Tongue (tissue), 2 donors: ENCODE results near the gene LCLAT1. TPM values are rescaled to one million over a fixed set of nuclear protein-coding genes. Genes with fewer than 3 reads are reported as not detected.
"Not testable (repeated sequence)": the region's sequence is repeated elsewhere in the genome, so short reads cannot be mapped to it uniquely, and the experiment has no call there.

Source experiments
- DNase-seq: peaks from one replicate; pipeline ENCODE4 v3.0.0-alpha.2; 2015
- total RNA-seq: library from RNA; depleted of rRNA; stranded (reverse); fragments of >200 nt; gene quantifications from one replicate; pipeline ENCODE4 v1.2.3, GENCODE V29; 2014

LCLAT1 gene
- total RNA-seq, 1 donor from 2014 or later = 20.0 TPM

DNA sequence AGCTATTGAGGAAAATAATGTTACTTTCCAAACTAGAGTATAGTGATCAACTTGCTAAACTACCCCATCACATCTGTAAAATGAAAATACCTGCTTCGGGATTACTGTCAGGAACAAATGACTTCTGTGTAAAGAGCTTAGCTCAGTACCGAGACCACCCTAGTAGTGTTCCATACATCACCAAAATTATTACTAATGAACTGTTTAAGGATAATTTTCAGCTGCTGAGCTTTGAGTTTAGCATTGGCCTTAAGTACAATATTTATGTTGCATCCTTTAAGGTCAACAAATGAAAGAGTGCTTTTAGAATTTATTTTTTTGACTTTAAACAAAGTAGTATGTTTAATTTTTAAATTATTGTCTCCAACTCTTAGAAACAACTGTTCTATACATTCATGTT is 144.1 kb downstream of the LCLAT1 start:
- DNase-seq = no peak

GRCh38 chr2:30601375-30601774 is 154.3 kb downstream of the LCLAT1 start:
- DNase-seq = no peak

DNA sequence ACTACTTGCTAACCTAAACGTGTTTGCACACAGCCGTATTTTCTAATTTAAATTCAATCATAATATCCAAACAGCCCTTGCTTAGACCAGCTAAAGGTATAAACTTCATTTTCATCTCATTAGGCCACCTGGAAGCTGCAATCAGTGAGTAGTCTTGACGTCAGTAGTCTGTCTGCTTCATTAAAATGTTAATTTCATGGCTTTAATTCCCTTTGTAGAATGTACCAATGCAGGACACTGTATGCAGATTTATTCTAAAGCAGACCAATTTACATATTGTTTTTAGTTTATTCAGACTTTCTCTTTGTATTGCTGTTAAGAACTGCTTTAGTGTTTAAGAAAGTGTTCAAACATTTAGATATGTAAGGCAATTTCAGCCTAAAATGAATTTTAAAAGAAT is 158.2 kb downstream of the LCLAT1 start:
- no peak for DNase-seq

GRCh38 chr2:30608643-30609042 is 161.6 kb downstream of the LCLAT1 start:
- DNase-seq = no peak

DNA sequence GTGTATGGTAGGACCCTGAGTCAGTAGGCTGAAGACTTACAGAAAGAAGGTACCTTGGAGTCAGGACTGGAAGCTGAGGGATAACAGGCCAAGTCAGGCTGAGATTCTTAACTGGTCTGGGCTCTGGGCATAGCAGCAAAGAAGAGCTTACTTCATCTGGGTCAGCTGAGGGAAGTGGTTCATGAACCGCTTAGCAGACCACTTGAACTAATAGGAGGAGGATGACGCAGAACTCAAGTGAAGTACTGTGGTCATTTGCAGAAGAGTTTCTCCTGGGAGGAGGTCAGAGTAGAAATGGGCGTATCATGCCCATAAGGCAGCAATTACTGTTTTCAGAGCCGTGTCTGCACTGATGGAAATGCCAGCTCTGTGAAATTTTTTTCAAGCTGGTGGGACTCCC is 164.5 kb downstream of the LCLAT1 start:
- peak; percentile 20 for DNase-seq

DNA sequence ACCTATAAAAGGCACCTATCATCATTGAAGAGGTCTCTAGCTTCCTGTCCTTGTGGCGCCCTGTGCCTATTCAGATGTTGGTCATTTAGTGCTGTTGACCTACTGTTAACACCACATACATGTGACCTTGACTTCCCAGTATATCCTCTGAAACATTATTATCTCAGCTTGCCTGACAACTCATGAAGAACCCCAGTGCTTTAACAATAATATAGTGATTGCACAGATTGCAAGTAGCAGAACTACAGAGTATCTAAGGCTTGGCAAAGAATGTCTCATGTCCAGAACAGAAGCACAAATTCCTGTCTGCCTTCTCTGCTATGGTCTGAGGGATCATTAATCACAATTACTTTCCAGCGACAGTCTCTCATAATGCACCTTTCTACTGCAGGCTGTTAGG is 165.3 kb downstream of the LCLAT1 start:
- DNase-seq = no peak

DNA sequence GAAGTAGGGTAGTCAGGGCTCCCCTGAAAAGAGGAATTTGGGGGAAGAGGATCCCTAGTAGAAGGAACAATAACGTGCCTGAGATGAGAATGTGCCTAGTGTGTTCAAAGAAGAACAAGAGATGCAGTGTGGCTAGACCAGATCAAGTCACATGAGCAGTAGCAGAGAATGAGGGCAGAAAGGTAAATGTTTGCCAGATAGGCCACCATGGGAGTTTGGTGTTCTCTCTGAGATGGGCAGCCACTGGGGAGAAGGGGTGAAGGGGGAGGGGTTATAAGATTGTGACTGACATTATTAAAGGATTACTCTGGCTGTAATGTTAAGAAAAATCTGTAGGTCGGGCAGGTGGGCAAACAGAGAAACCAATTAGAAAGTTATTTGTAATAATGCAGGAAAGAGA is 166.0 kb downstream of the LCLAT1 start:
- no peak for DNase-seq

- DNase-seq = not testable (repeated sequence)
These were observed 167.2 kb downstream of the LCLAT1 start for GRCh38 chr2:30614227-30614626.

GRCh38 chr2:30615926-30616325 is 168.9 kb downstream of the LCLAT1 start:
- no peak for DNase-seq

- no peak for DNase-seq
These were observed 173.1 kb downstream of the LCLAT1 start for GRCh38 chr2:30620102-30620501.

DNA sequence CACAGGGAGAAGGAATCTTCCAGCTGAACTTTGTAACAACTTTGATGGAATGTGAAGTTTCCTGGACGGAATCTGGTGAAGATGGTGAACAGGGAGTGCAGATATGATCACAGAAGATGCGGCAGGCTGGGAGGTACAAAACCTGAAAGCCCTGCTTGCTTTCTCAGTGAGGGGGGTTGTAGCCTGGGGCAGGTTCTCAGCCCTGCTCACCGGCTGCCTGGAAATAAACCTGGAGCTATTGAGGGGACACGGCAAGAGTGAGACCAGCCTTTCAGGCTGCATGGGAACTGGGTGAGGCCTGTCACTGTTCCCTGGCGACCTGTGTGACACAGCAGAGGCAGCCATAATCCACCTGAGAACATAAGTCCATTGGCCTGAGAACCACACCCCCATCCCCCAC is 174.8 kb downstream of the LCLAT1 start:
- DNase-seq = no peak

- no peak for DNase-seq
These were observed 175.4 kb downstream of the LCLAT1 start for GRCh38 chr2:30622452-30622851.

GRCh38 chr2:30625276-30625675 is 178.2 kb downstream of the LCLAT1 start:
- DNase-seq = no peak

DNA sequence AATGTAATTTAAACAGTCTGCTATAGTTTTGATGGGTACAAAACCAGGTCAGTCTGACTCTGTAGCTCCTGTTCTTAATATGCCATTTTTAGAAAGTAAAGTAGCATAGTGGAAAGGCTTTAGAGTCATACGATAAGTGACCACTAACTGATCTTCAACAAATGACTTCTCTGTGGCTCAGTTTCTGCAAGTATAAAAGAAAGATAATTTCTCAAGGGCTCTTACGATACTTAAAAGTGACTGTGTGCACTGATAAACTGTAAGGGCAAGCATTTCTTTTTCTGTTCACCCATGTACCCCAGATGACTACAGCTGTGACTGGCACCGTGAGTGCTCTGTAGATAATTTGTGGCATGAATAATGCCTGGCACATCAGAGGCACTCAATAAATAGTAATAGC is 178.7 kb downstream of the LCLAT1 start:
- DNase-seq = no peak

GRCh38 chr2:30626397-30626796 is 179.4 kb downstream of the LCLAT1 start:
- DNase-seq = no peak

DNA sequence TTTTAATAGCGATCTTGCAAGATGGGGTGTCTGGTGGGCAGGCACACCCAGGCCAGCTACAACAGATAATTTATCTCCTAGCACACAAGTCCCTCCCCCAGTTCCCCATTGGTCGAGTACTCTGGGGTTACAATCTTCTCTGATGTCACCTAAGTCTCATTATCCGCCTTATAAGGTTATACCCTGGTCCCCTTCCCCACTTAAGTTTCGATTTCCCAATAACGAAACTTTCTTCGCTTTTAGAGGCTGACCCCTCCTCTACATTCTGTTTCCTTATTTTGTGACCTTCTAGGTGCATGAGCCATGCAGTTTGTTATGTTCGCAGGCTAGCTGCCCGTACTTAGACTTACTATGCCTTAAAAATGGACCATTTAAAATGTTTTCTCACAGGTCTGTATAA is 180.1 kb downstream of the LCLAT1 start:
- DNase-seq = no peak

GRCh38 chr2:30628341-30628740 is 181.3 kb downstream of the LCLAT1 start:
- DNase-seq = no peak

GRCh38 chr2:30629866-30630265 is 182.8 kb downstream of the LCLAT1 start:
- no peak for DNase-seq

DNA sequence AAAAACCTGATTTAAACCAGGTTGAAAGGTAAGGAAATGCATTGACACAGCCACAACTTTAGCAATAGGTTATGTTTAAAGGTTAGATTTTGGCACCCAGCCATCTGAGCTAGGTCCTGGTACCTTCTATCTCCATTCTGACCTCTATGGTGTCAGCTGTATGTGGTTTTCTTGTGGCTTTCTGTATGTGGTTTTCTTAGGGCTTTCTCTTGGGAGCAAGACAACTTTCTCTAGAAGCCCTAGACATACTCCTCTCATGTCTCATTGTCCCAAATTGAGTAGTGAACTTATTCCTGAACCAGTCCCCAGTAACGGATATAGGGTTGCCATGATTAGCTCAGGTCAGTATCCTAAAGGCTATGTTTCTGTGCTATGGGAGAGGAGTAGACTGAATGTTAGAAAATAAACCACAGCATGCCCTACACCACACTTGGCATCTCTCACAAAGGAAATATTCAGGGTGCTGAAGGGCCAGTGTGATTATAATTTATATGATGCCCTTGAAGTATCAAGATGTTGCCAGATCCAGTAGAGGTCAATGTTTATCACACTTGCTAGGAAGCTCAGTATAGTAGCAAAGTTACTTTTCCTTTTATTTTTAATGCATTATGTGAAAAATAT is 184.1 kb downstream of the LCLAT1 start:
- DNase-seq = no peak

DNA sequence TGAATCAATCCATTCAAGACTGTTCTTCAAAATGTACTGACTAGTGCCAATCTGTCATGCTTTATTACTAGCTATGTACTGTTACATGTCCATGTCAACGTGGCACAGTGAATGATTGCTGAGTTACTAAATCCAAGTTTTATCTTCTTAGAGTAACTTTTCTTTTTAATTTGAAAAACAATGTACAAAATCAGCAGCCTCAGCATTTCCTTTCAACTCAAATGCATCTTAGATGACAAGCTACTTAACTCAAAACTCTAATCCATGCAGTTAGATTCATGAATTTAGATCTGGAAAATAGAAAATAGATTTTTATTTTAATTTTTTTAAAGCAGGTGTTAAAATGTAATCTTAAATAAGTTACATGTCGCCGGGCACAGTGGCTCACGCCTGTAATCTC is 186.0 kb downstream of the LCLAT1 start:
- no peak for DNase-seq

- no peak for DNase-seq
These were observed 189.3 kb downstream of the LCLAT1 start for GRCh38 chr2:30636311-30636710.

DNA sequence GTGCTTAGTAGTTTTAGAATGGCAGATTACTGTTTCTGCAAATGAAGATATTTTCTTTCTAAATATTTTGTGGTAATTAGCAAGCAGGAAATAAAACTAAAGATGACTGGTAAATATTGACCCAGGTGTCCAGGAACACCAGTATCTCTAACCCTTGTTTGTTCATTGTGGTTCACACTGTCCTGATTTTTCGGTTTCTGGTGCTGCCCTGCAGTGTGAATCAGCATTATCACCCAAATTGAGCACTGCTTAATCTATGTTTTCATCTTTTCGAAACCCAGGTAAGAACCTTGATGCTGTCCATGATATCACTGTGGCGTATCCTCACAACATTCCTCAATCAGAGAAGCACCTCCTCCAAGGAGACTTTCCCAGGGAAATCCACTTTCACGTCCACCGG is 192.8 kb downstream of the LCLAT1 start:
- DNase-seq = no peak

DNA sequence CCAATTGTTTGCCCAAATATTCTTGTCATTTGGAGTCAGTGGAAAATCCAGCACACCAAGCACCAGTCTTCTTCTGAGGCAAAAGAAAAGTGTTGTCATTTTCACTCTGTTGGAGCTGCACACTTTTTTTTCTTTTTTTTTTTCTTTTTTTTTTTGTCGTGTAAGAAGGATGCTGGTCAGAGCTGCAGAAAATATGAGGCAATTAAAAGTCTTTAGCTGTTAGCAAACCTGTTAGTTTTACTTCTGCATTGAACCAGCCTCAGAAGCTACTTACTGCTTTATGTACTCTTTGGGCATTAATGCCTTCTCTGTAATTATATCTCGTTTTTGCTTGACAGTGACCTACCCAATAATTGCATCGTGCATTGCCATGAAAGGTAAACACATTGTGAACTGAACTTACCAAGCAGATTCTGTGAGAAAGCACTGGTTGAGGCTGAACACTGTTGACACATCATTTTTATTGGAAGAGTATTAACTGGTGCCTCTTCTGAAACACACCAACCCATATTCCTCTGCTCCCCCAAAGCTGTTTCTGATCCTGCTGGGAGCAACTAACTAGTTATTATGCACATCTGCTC is 194.8 kb downstream of the LCLAT1 start:
- DNase-seq = no peak

DNA sequence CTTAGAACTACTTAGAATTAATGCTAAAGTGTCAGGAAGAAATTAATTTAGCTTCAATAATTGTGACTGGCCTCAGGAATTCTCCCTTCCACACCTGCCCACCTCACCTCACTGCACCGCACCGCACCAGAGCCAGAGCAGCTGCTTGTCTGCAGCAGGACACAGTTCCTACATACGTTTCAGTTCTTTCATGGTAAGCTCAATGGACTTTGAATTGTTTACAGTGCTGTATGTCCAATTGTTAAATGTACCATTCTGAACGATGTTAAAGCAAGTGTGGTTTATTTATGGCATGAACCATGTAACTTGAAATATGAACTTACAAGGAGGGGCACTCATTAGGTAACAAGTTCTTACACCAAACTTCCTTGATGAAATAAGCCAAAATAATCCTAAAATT is 196.0 kb downstream of the LCLAT1 start:
- DNase-seq = not testable (repeated sequence)

DNA sequence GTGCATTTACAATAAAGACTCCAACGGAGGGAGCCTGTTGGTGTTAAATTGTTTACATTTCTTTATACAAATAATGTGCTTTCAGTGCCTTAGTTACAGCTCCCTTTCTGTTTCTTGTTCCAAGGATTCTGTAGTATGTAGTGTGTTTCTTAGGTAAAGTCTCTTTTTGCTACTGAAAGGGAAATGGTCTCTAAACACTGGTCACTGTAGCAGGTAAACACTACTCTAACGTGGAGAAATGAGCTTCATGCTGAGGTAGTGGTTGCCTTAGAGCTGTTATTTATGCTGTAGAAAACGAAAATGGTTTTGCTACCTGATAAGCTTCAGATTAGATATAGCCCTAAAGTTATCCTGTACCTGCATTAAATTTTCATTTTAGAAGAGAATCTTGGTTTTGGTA is 196.6 kb downstream of the LCLAT1 start:
- no peak for DNase-seq
